ENCODE results near the gene MTF2. TPM values are rescaled to one million over a fixed set of nuclear protein-coding genes. Genes with fewer than 3 reads are reported as not detected.
"Not testable (repeated sequence)": the region's sequence is repeated elsewhere in the genome, so short reads cannot be mapped to it uniquely, and the experiment has no call there.

MTF2 gene
- total RNA-seq, result 10 to 100 TPM in 2 of 4 donors, 1 to 10 TPM in 2; 9.2 to 10.3 (median 9.7) TPM
- 5.0 TPM for polyA plus RNA-seq
- long read RNA-seq, donor 1, full-length matches to known transcripts, result 4 of 12 reads
- long read RNA-seq, donor 1, partial matches to known transcripts, result 8 of 12 reads
- long read RNA-seq, donor 1, other reads (novel, unspliced or antisense), result 0 of 12 reads
- long read RNA-seq, donor 2, full-length matches to known transcripts, result 2 of 6 reads
- long read RNA-seq, donor 2, partial matches to known transcripts, result 4 of 6 reads
- long read RNA-seq, donor 2, other reads (novel, unspliced or antisense), result 0 of 6 reads
- long read RNA-seq, donor 3, full-length matches to known transcripts, result 2 of 22 reads
- long read RNA-seq, donor 3, partial matches to known transcripts, result 14 of 22 reads
- long read RNA-seq, donor 3, other reads (novel, unspliced or antisense), result 6 of 22 reads
- long read RNA-seq, donor 4, full-length matches to known transcripts, result 4 of 6 reads
- long read RNA-seq, donor 4, partial matches to known transcripts, result 0 of 6 reads
- long read RNA-seq, donor 4, other reads (novel, unspliced or antisense), result 2 of 6 reads

DNA sequence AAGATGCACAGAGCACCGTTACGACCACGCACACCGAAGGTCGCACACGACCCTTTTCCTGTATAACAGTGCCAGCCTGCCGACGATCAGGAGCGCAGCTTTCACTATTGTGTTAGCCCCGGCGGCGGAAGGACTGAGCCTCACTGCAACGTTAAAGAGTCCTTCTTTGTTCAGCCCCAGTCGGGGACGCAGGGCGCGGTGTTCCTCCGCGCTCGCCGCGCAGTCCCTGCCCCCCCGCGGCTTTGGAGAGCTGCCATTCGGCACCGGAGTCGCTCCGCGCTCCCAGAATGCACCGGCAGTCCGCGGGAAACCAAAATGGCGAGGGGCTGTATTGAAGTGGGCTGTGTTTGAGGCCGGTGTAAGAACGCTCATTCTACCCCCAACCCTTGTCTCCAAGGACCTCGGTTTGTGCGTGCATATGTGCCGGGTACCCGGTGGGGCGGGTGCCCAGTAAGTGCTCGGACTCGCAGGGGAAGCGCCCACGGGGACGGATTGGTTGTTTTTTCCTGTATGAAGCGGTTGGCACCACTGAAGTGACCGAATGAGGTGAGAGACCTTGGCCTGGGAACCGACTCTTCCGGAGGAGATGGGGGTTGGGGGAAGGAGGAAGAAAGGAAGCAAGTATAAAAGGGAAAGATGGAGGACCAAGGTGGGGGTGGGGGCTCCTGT lies at the start of gene MTF2:
TSS of gene MTF2 (plus strand) at position 298 of the 669 bp plus-strand sequence. CDS start at position 542, 244 bp downstream.
- WGBS, result under 1% methylated on average over 49 of the region's 49 CpGs
- no peaks in the 10 kb centered on the region for H3K4me1 ChIP-seq (ENCODE audit: control insufficient read depth, insufficient read depth, low read length)
- intact Hi-C loops (cut with DNase I), result no loop called here

DNA sequence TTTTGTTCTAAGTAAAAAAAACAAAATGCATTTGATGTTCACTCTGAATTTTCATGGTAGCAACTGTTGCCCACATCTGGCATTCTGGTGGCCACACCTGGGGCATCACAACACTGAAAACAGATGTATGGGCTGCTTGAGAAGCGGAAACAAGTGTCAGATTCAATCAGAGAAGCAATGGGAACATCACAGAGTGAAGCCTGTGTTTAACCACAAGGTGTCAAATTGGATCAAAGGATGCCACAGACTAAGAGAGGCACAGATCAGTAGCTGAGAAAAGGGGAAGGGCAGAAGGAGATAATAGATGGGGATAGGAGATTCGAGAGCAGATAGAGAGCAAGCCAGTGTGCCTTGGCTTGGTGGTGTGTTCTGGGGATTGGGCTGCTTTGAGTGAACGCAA lies 49.8 kb upstream of the MTF2 start:
- Histone ChIP-seq H3K27ac (ENCODE audit: low read length) (no peak overlapping the region), H3K4me1 (ENCODE audit: control insufficient read depth, insufficient read depth, low read length) (no peaks in the 10 kb centered on the region), H3K4me3 (ENCODE audit: low read length) (no peak overlapping the region), H3K9me3 (ENCODE audit: control insufficient read depth, low read length) (no peaks in the 10 kb centered on the region), H3K27me3 (ENCODE audit: control insufficient read depth, insufficient read depth) (no peaks in the 10 kb centered on the region)
- intact Hi-C loops (cut with DNase I), result no loop called here
- WGBS, result 39% methylated on average over 3 of the region's 3 CpGs
- no peak for ATAC-seq
- no peak for DNase-seq

More for the DNA sequence above, at the start of gene MTF2:
- DNase-seq, result peak; percentile 96 to 99 (median 98)
- Histone ChIP-seq H3K27ac (ENCODE audit: low read length) (peak within 1 kb of the TSS; percentile 73), H3K4me3 (ENCODE audit: low read length) (peak within 1 kb of the TSS; percentile 69), H3K27me3 (ENCODE audit: control insufficient read depth, insufficient read depth) (no peaks in the 10 kb centered on the region), H3K9me3 (ENCODE audit: control insufficient read depth, low read length) (no peaks in the 10 kb centered on the region)
- ATAC-seq, result peak; percentile 97 to 98

DNA sequence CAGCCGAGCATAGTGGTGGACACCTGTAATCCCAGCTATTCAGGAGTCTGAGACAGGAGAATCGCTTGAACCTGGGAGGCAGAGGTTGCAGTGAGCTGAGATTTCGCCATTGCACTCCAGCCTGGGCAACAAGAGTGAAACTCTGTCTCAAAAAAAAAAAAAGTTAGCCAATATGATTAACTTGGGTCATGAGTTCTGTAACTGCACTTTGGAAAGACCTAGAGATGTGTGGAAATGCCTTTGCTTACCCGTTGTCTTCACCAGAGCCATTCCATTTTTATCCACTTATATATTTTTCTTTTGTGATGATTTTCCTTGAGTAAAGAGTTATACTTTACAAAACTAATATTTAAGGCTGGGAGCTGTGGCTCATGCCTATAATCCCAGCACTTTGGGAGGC lies 48.9 kb upstream of the MTF2 start:
- H3K27ac ChIP-seq (ENCODE audit: low read length); intact Hi-C loops (cut with DNase I); DNase-seq; H3K4me1 ChIP-seq (ENCODE audit: control insufficient read depth, insufficient read depth, low read length); H3K27me3 ChIP-seq (ENCODE audit: control insufficient read depth, insufficient read depth); ATAC-seq; H3K9me3 ChIP-seq (ENCODE audit: control insufficient read depth, low read length); H3K4me3 ChIP-seq (ENCODE audit: low read length): not testable (repeated sequence)
- 86% methylated on average over 4 of the region's 4 CpGs for WGBS

DNA sequence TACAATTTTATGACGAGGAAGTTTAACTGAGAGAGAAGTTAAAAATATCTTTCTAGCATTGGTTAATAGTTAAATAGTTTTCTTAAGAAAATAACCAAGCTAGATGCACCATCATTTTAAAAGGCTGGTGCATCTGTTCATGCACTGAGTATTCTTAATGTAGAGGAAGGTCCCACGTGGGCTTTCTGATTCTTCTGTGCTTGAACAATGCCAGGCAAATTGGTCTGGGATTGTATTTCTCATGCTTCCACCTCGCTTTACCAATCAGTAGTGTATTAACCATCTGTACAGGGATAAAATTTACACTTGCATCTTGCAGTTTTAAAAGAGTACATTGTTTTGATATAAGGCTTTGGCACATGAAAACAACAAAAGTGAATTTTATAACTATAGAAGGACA lies 47.4 kb upstream of the MTF2 start:
- no peaks in the 10 kb centered on the region for H3K4me1 ChIP-seq (ENCODE audit: control insufficient read depth, insufficient read depth, low read length)
- no peak for DNase-seq
- intact Hi-C loops (cut with DNase I), result no loop called here
- 66% methylated on average over 3 of the region's 3 CpGs for WGBS
- no peak for ATAC-seq
- no peaks in the 10 kb centered on the region for H3K9me3 ChIP-seq (ENCODE audit: control insufficient read depth, low read length)
- H3K27me3 ChIP-seq (ENCODE audit: control insufficient read depth, insufficient read depth), result no peaks in the 10 kb centered on the region
- no peak overlapping the region for H3K4me3 ChIP-seq (ENCODE audit: low read length)
- no peak overlapping the region for H3K27ac ChIP-seq (ENCODE audit: low read length)

DNA sequence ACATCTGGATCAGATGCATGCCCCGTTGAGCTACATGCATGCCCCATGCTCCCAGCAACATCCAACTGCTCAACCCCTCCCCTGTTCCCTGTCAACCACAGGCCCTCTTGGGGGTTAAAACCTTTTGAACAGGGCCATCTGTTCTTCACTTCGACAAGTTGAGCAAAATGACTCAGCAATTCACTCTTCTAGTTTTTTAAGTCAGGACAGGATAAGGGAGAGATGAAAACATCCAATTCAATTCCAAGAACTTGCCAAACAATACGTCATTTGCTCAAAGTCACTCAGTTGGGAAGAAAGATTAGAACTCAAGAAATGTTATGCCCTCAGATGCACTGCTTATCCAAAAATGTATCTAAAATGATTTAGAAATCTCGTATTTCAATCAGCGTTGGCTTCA lies 46.1 kb upstream of the MTF2 start:
- ATAC-seq (no peak), DNase-seq (no peak)
- no peak overlapping the region for H3K4me3 ChIP-seq (ENCODE audit: low read length)
- 56% methylated on average over 5 of the region's 5 CpGs for whole genome bisulfite sequencing
- intact Hi-C loops (cut with DNase I), result no loop called here
- no peak overlapping the region for H3K27ac ChIP-seq (ENCODE audit: low read length)
- no peaks in the 10 kb centered on the region for H3K27me3 ChIP-seq (ENCODE audit: control insufficient read depth, insufficient read depth)
- H3K4me1 ChIP-seq (ENCODE audit: control insufficient read depth, insufficient read depth, low read length), result no peaks in the 10 kb centered on the region
- no peaks in the 10 kb centered on the region for H3K9me3 ChIP-seq (ENCODE audit: control insufficient read depth, low read length)

DNA sequence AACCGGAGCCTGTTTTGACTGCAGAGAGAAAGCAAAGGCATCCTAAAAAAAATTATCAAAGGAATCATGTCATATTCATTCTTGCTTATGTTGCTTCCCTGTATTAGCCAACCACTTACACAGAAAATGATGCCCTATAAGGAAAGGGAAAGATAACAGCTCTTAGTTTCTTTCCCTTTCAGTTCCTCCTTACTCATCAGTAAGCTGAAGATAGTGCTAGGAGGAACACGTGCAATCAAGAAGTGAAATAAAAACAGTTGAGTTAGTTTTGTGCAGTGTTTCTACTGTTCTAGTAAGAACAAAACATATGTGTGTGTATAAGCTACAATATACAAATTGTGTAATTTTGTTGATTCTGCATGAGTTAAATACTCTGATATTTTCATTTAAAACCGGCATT lies 45.3 kb upstream of the MTF2 start:
- no peaks in the 10 kb centered on the region for H3K4me1 ChIP-seq (ENCODE audit: control insufficient read depth, insufficient read depth, low read length)
- H3K9me3 ChIP-seq (ENCODE audit: control insufficient read depth, low read length), result no peaks in the 10 kb centered on the region
- H3K4me3 ChIP-seq (ENCODE audit: low read length), result no peak overlapping the region
- no peak overlapping the region for H3K27ac ChIP-seq (ENCODE audit: low read length)
- WGBS, result 58% methylated on average over 3 of the region's 3 CpGs
- ATAC-seq (no peak), DNase-seq (no peak)
- no peaks in the 10 kb centered on the region for H3K27me3 ChIP-seq (ENCODE audit: control insufficient read depth, insufficient read depth)
- intact Hi-C loops (cut with DNase I), result no loop called here

DNA sequence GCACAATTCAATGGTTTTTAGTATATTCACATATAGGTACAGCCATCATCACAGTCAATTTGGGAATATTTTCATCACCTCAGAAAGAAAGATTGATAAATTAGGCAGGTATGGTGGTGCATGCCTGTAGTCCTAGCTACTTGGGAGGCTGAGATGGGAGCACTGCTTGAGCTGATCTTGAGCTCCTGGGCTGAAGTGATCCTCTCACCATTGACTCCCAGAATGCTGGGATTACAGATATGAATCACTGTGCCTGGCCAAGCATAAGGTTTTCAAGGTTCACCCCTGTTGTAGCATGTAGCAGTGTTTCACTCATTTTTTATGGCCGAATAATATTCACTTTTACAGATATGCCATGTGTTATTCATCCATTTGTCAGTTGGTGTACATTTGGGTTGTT lies 44.7 kb upstream of the MTF2 start:
- 96% methylated on average over 1 of the region's 1 CpG for WGBS
- H3K27ac ChIP-seq (ENCODE audit: low read length), result no peak overlapping the region
- no peaks in the 10 kb centered on the region for H3K9me3 ChIP-seq (ENCODE audit: control insufficient read depth, low read length)
- no peaks in the 10 kb centered on the region for H3K27me3 ChIP-seq (ENCODE audit: control insufficient read depth, insufficient read depth)
- H3K4me3 ChIP-seq (ENCODE audit: low read length), result no peak overlapping the region
- intact Hi-C loops (cut with DNase I), result no loop called here
- DNase-seq (no peak), ATAC-seq (no peak)
- no peaks in the 10 kb centered on the region for H3K4me1 ChIP-seq (ENCODE audit: control insufficient read depth, insufficient read depth, low read length)

DNA sequence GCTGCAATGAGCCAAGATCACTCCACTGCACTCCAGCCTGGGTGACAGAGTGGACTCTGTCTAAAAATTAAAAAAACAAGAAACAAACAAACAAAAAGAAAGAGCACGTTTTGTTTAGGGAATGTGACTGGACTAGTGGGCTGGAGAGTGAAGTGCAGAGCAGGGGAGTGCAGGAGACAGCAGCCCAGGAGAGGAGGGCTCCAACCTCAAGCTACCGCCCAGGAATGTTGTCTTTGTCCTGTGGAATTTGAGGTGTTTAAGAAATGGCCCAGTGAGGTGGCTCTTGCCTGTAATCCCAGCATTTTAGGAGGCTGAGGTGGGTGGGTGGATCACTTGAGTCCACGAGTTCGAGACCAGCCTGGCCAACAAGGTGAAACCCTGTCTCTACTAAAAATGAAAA lies 42.4 kb upstream of the MTF2 start:
- intact Hi-C loops (cut with DNase I), result no loop called here
- 76% methylated on average over 4 of the region's 4 CpGs for WGBS
- Histone ChIP-seq H3K4me1 (ENCODE audit: control insufficient read depth, insufficient read depth, low read length) (no peaks in the 10 kb centered on the region), H3K27me3 (ENCODE audit: control insufficient read depth, insufficient read depth) (no peaks in the 10 kb centered on the region), H3K9me3 (ENCODE audit: control insufficient read depth, low read length) (no peaks in the 10 kb centered on the region), H3K4me3 (ENCODE audit: low read length) (no peak overlapping the region), H3K27ac (ENCODE audit: low read length) (no peak overlapping the region)
- ATAC-seq, result no peak
- DNase-seq, result no peak

DNA sequence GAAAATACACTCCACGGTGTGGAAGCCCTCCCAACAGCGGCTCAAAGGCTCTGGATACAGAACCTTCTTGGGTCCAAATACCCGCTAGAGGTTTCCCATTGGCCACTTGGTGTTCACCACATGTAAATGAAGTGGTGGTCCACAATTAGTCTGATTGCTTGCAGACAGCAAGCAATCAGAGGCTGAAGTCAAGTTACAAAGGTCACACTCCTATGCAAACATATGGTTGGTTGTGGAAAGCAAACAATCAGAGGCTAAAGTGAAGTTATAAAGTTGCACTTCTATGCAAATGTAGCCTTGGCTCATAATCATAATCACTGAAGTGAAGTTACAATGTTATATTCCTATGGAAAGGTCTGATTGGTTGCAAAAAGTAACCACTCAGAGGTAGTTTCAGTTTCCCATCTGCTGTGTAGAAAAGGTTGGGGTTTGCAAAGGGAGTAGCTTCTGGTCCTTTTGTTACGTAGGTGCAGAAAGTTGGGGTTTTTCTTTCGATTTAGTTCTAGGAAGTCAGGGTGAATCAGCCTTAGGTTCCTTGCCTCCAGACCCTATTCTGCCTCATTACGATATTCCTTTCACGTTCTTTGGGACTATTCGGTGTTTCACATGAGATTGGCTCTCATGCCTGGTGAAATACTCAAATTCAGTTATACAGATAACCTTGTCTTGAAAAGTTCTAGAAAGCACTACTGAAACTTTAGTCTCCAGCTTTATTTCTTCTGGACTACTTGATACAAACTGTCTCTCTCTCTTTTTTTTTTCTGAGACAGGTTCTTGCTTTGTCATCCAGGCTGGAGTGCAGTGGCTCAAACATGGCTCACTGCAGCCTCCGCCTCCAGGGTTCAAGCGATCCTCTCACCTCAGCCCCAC lies 36.7 kb upstream of the MTF2 start:
- ATAC-seq (no peak), DNase-seq (no peak)
- Histone ChIP-seq H3K27ac (ENCODE audit: low read length) (no peak overlapping the region), H3K9me3 (ENCODE audit: control insufficient read depth, low read length) (no peaks in the 10 kb centered on the region), H3K4me1 (ENCODE audit: control insufficient read depth, insufficient read depth, low read length) (no peaks in the 10 kb centered on the region), H3K27me3 (ENCODE audit: control insufficient read depth, insufficient read depth) (no peaks in the 10 kb centered on the region), H3K4me3 (ENCODE audit: low read length) (no peak overlapping the region)
- 70% methylated on average over 10 of the region's 10 CpGs for WGBS
- intact Hi-C loops (cut with DNase I), result no loop called here

DNA sequence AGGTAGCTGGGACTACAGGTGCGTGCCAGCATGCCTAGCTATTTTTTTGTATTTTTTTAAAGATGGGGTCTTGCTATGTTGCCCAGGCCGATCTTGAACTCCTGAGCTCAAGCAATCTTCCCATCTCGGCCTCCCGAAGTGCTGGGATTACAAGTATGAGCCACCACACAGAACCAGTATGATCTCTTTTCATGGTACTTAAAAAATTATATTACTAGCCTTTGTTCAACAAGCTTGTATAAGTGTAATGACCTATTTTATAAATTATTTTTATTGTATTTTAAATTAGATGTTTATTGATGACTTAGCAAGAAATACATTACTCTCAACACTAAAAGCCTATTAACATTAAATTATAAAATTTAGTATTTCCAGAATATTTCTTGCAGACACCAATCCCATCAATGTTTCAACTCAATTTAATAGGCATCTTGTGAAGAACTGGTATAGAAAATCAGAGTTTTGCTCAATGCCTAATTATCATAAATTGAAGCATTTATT lies 36.0 kb upstream of the MTF2 start:
- Histone ChIP-seq H3K27me3 (ENCODE audit: control insufficient read depth, insufficient read depth) (no peaks in the 10 kb centered on the region), H3K9me3 (ENCODE audit: control insufficient read depth, low read length) (no peaks in the 10 kb centered on the region), H3K4me3 (ENCODE audit: low read length) (no peak overlapping the region), H3K4me1 (ENCODE audit: control insufficient read depth, insufficient read depth, low read length) (no peaks in the 10 kb centered on the region), H3K27ac (ENCODE audit: low read length) (no peak overlapping the region)
- ATAC-seq, result no peak
- 94% methylated on average over 4 of the region's 4 CpGs for WGBS
- no peak for DNase-seq
- intact Hi-C loops (cut with DNase I), result no loop called here
